Measurements from ENCODE around the gene SASH1.

SASH1 gene

DNA sequence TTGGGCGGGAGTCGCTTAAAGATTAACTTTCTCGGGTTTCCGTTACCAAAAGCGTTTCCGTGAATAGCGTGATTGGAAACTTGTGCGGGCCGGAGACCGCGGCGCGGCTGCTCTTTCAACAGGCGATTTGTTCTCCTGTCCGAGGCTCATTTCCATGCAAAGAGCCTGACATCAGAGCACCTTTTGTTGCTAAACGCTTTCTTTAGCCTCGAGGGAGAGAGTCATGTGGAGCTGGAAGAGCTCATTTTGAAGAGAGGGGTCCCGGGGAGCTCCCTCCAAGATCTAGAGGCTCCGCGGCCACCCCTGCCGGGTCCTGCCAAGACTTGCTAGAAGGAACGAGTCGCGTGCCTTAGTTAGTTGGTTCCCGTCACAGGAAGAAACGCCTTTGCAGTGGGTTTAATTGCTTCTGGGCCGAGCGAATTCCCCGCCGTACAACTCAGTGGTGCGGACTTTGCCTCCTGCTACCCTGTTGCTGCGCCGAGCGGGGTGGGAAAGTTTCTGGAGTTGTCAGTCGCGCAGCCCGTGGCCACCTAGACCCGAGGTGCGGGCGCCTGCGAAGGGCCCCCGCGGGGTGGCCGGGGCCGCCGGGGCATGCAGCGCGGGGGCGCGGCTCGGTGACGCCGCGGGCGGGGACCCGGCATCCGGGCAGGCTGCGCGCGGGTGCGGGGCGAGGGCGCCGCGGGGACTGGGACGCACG lies at the start of gene SASH1:
TSS of gene SASH1 (plus strand) at position 489 of the 697 bp plus-strand sequence. CDS start 230 bp downstream, outside the sequence.
- Mint-ChIP-seq H3K4me1 (peaks cover 8% of the 10 kb centered on the region), H3K36me3 (no peaks in the 10 kb centered on the region), H3K27ac (peak within 1 kb of the TSS; percentile 78), H3K9me3 (no peaks in the 10 kb centered on the region), H3K4me3 (peak within 1 kb of the TSS; percentile 81), H3K27me3 (peaks cover 51% of the 10 kb centered on the region)
- ATAC-seq: peak; percentile 71

DNA sequence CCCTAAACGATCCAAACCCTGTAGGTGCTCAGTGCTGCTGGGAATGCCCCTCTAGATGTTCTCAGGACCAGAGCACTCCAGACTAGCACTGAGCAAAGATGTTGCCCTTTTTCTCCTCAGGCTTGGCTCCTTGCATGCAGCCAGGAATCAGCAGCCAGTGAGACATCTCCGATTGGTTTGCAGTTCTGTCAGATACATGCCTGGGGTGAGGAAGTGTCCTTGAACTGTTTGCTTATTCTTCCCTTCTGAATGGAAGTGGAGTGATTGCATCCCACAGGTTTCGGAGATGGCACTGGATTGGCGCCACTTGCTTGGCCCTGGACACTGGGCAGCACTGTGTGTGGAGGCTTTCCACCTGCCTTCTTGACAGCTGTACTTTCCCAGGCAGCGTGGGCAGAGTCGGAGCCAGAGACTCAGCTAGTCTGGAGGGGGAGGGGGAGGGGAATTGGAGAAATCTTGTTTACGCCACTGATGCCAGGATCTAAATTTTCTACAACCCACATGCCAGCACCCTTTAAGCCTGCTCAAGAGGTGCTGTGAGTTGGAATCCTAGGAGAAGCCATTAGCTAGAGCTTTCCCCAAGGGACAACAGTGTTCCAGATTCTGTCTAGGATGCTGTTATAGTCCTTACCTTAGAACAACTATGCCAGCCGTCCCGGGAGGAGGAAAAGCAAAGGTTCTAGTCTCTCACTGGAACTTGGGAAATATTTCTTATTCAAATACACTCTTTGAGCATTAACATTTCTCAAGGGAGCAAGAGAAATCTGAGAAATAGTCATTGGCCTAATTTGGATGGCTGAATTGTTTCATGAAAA lies 49.2 kb upstream of the SASH1 start:
- Mint-ChIP-seq H3K9me3 (no peaks in the 10 kb centered on the region), H3K27me3 (peaks cover 32% of the 10 kb centered on the region), H3K4me3 (no peak overlapping the region), H3K4me1 (no peaks in the 10 kb centered on the region), H3K36me3 (no peaks in the 10 kb centered on the region), H3K27ac (no peak overlapping the region)
- ATAC-seq: no peak

DNA sequence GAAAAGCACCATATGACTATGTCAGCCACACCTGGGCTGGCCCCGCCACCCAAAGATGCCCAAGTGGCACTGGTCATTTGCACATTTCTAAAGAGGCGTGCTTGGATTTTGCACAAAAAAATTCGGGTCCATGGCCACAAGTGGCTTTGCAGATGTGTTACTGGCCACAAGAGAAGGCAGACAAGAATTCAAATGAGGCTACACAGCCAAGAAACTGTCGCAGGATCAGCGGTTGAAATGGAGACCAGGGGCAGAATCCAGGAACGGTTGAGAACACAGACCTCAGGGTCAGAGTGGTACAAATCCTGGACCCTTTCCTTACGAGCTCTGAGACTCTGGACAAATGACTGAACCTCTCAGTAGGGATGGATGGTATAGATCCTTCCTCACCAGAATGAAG lies 48.6 kb upstream of the SASH1 start:
- no peaks in the 10 kb centered on the region for H3K9me3 Mint-ChIP-seq
- H3K27me3 Mint-ChIP-seq: peaks cover 25% of the 10 kb centered on the region
- no peak for ATAC-seq
- no peaks in the 10 kb centered on the region for H3K4me1 Mint-ChIP-seq
- H3K36me3 Mint-ChIP-seq: no peaks in the 10 kb centered on the region
- H3K27ac Mint-ChIP-seq: no peak overlapping the region
- no peak overlapping the region for H3K4me3 Mint-ChIP-seq

DNA sequence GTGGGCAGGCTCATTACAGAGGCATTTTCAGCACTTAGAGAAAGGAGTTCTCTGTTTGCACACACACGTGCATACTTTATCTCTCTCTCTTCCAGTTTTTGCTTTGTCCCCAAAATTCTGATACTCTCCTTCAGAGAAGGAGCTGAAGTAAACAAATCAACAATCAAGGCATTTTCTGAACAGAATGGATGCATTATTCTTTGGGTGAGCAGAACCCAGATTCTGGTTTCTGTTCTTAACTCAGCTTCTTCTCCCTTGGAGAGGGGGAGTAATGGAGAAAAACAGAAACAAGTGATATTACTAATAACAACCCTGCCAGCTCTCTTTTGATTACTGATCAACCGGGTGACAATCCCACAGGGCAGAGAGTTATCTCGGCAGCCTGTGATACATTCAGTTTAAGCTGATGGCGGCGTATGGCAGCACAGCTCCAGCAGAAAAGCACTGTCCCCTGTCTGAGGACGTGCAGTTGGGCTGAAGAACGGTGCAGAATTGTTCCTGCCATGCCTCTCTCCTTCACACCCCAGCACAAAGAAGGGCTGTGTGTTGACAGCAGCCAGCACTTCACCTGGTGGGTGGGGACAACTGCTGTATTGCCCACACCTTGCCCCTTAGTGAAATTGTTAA lies 47.3 kb upstream of the SASH1 start:
- H3K4me3 Mint-ChIP-seq: no peak overlapping the region
- H3K9me3 Mint-ChIP-seq: no peaks in the 10 kb centered on the region
- H3K27me3 Mint-ChIP-seq: peaks cover 21% of the 10 kb centered on the region
- H3K27ac Mint-ChIP-seq: no peak overlapping the region
- H3K36me3 Mint-ChIP-seq: no peaks in the 10 kb centered on the region
- no peaks in the 10 kb centered on the region for H3K4me1 Mint-ChIP-seq
- no peak for ATAC-seq

DNA sequence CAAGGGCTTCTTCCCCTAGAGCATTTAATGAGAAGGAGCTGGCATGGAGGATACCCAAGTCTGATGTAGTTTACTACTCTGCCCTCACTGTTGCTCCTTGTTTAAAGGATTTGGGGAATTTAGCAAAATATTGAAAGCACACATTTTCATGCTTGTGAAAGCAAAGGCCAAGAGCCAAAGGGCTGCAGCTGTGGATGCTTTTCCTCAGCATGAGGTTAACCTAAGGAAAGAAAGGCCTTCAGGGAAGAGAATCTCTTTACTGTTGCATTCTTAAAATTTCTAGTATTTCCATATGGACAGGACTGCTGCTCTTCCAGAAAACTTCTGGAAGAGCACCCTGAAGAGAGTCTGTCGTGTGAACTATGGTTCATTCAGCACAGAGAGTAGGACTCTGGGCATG lies 45.9 kb upstream of the SASH1 start:
- Mint-ChIP-seq H3K4me1 (no peaks in the 10 kb centered on the region), H3K9me3 (no peaks in the 10 kb centered on the region), H3K4me3 (no peak overlapping the region), H3K27ac (no peak overlapping the region), H3K27me3 (peaks cover 13% of the 10 kb centered on the region), H3K36me3 (no peaks in the 10 kb centered on the region)
- ATAC-seq: no peak

DNA sequence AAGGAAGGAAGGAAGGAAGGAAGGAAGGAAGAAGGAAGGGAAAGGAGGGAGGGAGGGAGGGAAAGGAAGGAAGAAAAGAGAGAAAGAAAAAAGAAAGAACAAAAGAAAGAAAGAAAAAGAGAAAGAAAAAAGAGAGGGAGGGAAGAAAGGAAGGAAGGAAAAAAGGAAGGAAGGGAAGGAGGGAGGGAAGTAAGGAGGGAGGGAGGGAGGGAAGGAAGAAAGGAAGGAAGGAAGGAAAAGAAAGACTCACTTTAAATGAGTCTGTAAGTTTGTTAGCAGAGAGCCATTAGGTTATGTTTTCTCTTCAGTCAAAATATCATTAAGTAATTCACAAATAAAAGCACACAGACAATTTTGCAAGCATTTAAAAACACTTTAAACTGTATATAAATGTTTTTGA lies 44.0 kb upstream of the SASH1 start:
- Mint-ChIP-seq H3K9me3 (no peaks in the 10 kb centered on the region), H3K4me1 (no peaks in the 10 kb centered on the region), H3K36me3 (no peaks in the 10 kb centered on the region), H3K4me3 (no peak overlapping the region), H3K27me3 (peaks cover 11% of the 10 kb centered on the region), H3K27ac (no peak overlapping the region)
- no peak for ATAC-seq

DNA sequence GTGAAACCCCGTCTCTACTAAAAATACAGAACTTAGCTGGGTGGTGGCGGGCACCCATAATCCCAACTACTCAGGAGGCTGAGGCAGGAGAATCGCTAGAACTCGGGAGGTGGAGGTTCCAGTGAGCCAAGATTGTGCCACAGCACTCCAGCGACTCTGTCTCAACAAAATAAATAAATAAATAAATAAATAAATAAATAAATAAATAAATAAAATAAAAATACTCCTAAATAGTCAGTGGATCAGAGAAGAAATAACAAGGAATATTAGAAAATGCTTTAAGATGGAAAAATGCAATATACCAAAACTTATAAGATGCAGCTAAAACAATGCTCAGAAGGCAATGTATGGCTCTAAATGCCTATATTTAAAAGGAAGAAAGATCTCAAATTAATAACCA lies 39.0 kb upstream of the SASH1 start:
- Mint-ChIP-seq H3K27ac (no peak overlapping the region), H3K4me1 (peaks cover 13% of the 10 kb centered on the region), H3K9me3 (no peaks in the 10 kb centered on the region), H3K36me3 (no peaks in the 10 kb centered on the region), H3K27me3 (no peaks in the 10 kb centered on the region), H3K4me3 (no peak overlapping the region)
- ATAC-seq: no peak

DNA sequence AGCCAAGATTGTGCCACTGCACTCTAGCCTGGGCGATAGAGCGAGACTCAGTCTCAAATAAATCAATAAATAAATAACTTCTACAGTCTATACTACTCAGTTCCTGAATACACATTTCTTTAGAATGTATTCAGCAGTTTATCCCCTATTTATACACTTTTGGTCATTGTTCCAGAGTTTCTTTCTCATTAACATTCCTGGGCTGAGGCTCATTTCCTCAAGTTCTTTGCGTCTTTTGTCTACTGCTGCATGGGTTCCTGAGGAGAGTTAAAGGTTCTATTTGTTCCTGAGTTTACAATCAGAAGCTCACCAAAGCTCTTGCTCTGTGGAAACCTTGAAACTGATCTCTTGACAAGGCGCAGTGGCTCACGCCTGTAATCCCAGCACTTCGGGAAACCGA lies 37.7 kb upstream of the SASH1 start:
- H3K4me1 Mint-ChIP-seq: peaks cover 13% of the 10 kb centered on the region
- H3K4me3 Mint-ChIP-seq: no peak overlapping the region
- ATAC-seq: no peak
- no peaks in the 10 kb centered on the region for H3K9me3 Mint-ChIP-seq
- H3K36me3 Mint-ChIP-seq: no peaks in the 10 kb centered on the region
- H3K27ac Mint-ChIP-seq: no peak overlapping the region
- no peaks in the 10 kb centered on the region for H3K27me3 Mint-ChIP-seq

DNA sequence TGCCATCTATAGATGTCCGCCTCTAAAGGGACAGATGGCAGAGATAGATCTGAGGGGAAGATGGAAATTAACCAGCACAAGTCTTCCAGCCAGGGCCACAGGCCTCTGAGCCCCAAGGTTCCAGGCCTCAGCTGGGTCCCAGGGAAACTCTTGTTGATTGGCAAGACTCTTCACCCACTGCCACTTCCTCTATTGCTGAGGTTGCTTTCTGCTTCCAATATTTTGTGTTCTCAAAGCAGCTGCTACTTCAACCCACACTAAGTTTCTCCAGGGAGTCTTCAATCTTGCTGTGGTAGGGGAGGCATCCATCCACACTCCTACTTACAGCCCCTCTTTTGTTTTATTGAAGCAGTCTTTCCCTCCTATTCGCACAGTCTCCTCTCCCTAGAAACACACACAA lies 36.4 kb upstream of the SASH1 start:
- peak overlapping the region; percentile 33 for H3K27ac Mint-ChIP-seq
- no peaks in the 10 kb centered on the region for H3K36me3 Mint-ChIP-seq
- H3K9me3 Mint-ChIP-seq: no peaks in the 10 kb centered on the region
- H3K4me3 Mint-ChIP-seq: no peak overlapping the region
- H3K27me3 Mint-ChIP-seq: no peaks in the 10 kb centered on the region
- peaks cover 13% of the 10 kb centered on the region for H3K4me1 Mint-ChIP-seq
- ATAC-seq: peak; percentile 34

DNA sequence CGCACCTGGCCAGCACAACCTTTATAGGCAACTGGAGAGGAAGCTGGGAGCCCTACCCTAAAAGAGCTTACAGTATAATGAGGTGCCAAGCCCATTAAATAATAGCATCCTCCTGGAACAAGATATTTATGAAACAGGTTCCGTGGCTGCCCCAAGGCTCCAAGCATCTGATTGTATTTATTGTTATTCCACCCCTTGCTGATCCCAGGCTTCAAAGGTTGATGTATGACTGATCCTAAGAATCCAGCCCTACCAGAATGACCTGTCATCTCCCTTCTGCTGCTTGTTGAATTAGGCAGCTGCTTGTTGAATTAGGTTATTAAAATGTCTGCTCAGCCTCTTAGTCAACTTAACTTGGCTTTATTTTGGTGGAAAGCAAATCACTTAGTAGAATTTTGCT lies 35.2 kb upstream of the SASH1 start:
- H3K4me1 Mint-ChIP-seq: peaks cover 13% of the 10 kb centered on the region
- ATAC-seq: no peak
- H3K27ac Mint-ChIP-seq: no peak overlapping the region
- no peaks in the 10 kb centered on the region for H3K36me3 Mint-ChIP-seq
- H3K27me3 Mint-ChIP-seq: no peaks in the 10 kb centered on the region
- no peak overlapping the region for H3K4me3 Mint-ChIP-seq
- H3K9me3 Mint-ChIP-seq: no peaks in the 10 kb centered on the region

DNA sequence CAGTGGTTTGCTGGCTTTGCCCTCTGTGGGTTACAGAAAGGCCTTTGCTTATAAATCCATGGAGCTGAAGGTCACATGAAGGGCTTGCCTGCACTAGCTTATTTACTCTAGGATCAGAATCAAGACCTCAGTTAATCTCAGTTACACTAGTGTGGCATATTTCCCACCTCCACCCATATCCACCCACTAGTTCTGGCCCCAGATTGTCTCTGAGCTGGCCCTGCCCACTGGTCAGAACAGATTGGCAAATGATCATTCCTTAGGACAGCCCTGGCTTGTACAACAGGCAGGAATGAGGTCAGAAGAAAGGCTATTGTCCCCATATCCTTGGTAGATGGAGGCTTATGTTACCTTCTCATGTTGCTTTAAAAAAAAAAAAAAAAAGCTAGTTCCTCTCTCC lies 33.3 kb upstream of the SASH1 start:
- Mint-ChIP-seq H3K4me1 (peaks cover 13% of the 10 kb centered on the region), H3K9me3 (no peaks in the 10 kb centered on the region), H3K27me3 (no peaks in the 10 kb centered on the region), H3K36me3 (no peaks in the 10 kb centered on the region), H3K4me3 (no peak overlapping the region), H3K27ac (no peak overlapping the region)
- no peak for ATAC-seq

DNA sequence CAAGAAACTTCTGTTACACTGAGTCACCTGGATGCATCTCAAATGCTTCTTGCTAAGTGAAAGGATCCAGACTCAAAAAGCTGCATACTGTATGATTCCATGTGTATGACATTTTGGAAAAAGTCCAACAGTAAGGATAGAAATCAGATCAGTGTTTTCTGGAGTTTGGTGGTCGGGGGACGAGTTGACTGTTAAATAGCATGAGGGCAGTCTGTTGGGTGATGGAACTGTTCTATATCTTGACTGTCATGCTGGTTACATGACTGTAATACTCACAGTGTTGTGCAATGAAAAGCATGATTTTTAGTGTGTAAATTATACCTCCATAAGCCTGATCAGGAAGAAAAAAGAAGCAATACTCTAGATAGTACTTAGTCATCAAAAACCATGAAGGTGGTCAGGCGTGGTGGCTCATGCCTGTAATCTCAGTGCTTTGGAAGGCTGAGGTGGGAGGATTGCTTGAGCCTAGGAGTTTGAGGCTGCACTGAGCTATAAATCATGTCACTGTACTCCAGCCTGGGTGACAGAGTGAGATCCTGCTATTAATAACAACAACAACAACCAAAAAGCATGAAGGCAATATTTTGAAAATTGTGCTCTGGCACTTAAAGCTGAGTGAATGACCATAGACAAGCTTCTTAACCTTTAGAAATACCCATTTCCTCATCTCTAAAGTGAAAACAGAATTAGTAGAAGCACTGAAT lies 30.5 kb upstream of the SASH1 start:
- H3K27ac Mint-ChIP-seq: no peak overlapping the region
- H3K27me3 Mint-ChIP-seq: no peaks in the 10 kb centered on the region
- no peaks in the 10 kb centered on the region for H3K9me3 Mint-ChIP-seq
- no peak overlapping the region for H3K4me3 Mint-ChIP-seq
- H3K36me3 Mint-ChIP-seq: no peaks in the 10 kb centered on the region
- ATAC-seq: no peak
- peaks cover 1% of the 10 kb centered on the region for H3K4me1 Mint-ChIP-seq

DNA sequence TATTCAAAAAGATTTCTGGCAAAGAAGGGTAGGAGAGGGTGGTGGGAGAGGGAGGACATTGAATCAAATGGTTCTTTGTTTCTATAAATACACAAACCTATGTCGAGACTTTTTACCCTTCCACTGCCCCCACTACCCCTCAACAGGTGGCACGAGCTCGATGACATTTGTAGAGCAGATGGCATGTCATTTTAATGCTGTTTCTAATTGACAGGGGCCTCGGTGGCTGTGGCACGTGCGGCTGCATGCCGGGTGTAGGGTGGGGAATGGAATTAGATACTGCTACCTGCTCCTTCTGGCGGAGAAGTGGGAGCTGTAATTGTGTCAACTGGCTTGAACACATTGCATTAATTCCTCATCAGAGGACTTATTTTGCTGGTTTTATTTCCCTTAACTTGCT lies 29.1 kb upstream of the SASH1 start:
- ATAC-seq: no peak
- H3K27ac Mint-ChIP-seq: no peak overlapping the region
- no peaks in the 10 kb centered on the region for H3K27me3 Mint-ChIP-seq
- H3K4me3 Mint-ChIP-seq: no peak overlapping the region
- H3K36me3 Mint-ChIP-seq: no peaks in the 10 kb centered on the region
- H3K4me1 Mint-ChIP-seq: no peaks in the 10 kb centered on the region
- no peaks in the 10 kb centered on the region for H3K9me3 Mint-ChIP-seq

DNA sequence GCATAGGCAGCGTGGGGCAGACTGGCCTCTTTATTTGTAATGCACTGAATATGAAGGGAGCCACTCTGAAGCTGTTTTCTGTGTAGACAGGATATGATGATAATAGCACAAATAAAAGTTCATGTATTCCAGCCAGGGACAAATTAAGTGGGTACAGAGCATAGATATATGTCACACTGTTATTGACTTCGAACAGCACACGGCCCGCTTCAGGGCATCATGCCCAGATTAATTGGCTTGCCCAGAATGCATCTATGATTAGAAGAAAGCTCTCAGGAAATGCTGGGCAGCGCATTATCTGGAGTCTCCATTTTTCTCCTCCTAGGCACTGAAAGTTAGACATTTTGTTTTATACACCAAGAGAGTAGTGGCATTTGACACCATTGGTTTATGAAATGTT lies 26.3 kb upstream of the SASH1 start:
- H3K27me3 Mint-ChIP-seq: no peaks in the 10 kb centered on the region
- H3K27ac Mint-ChIP-seq: no peak overlapping the region
- no peaks in the 10 kb centered on the region for H3K4me1 Mint-ChIP-seq
- H3K36me3 Mint-ChIP-seq: no peaks in the 10 kb centered on the region
- H3K9me3 Mint-ChIP-seq: no peaks in the 10 kb centered on the region
- H3K4me3 Mint-ChIP-seq: no peak overlapping the region
- ATAC-seq: no peak

DNA sequence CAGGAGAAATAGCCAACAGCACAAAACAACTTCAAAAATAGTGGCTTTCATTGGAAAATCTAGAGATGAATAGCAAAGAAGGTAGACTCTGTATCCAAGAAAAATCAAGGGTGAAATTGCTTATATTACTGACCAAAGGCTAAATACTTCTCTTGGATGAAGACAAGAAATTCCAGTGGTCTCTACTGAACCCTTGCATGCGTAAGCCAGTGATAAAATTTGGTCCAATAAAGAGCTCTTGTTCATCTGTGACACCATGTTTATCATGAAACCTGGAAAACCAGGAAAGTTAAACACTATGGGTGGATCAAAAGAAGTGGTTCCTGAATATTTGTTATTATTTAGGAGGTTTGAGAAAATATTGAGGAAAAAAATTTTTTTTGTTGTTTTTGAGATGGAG lies 25.6 kb upstream of the SASH1 start:
- Mint-ChIP-seq H3K27me3 (peaks cover 2% of the 10 kb centered on the region), H3K36me3 (no peaks in the 10 kb centered on the region), H3K4me1 (no peaks in the 10 kb centered on the region), H3K9me3 (no peaks in the 10 kb centered on the region), H3K27ac (no peak overlapping the region), H3K4me3 (no peak overlapping the region)
- ATAC-seq: no peak

All from stimulated activated memory B cell treated with anti-CD40 and anti-IgM and Interleukin-4, amounts not matched to agents 10 μg/mL and 1 μg/mL and 100 μg/mL, for 72 hours (primary cell).